Fibroblast of lung (primary cell): ENCODE results near the gene MPV17L2. TPM values are rescaled to one million over a fixed set of nuclear protein-coding genes. Genes with fewer than 3 reads are reported as not detected.

Source experiments
- DNase-seq, 2 donors: peaks; one replicate each; pipeline versions ENCODE4 v3.0.0 to v3.0.0-alpha.2; 2010; ENCODE audit warnings: low read depth in 2 of 2
- H2AFZ ChIP-seq: 2 replicates; pipeline ENCODE4 v1.5.1; 2012; ENCODE audit warnings: low read length, control low read depth, inconsistent platforms
- H3K27ac ChIP-seq: 2 replicates; pipeline ENCODE4 v1.5.1; 2011; ENCODE audit warnings: low read length, control low read depth; ENCODE audit not compliant: insufficient read depth
- H3K27me3 ChIP-seq: 2 replicates; pipeline ENCODE4 v1.5.1; 2011; ENCODE audit warnings: mild to moderate bottlenecking, low read length; ENCODE audit not compliant: control insufficient read depth, insufficient read depth
- H3K36me3 ChIP-seq: 2 replicates; pipeline ENCODE4 v1.5.1; 2011; ENCODE audit warnings: low read length; ENCODE audit not compliant: control insufficient read depth, insufficient read depth
- H3K4me1 ChIP-seq: 2 replicates; pipeline ENCODE4 v1.5.1; 2011; ENCODE audit warnings: low read length; ENCODE audit not compliant: control insufficient read depth, insufficient read depth; ENCODE audit errors: extremely low read depth
- H3K4me2 ChIP-seq: 2 replicates; pipeline ENCODE4 v1.5.1; 2011; ENCODE audit warnings: low read length, control low read depth; ENCODE audit not compliant: insufficient read depth; ENCODE audit errors: extremely low read depth
- H3K4me3 ChIP-seq, 4 experiments: fragments of 200-600 bp in 1 of 4; sonication (generic) in 1 of 4; replicated peaks in 1 of 4; 2 replicates each; pipeline ENCODE4 v1.5.1; 2011 to 2016; ENCODE audit warnings: low read length in 4 of 4, low read depth in 3 of 4, mild to moderate bottlenecking in 3 of 4, control low read depth in 2 of 4, inconsistent platforms in 1 of 4, mixed read lengths in 1 of 4; ENCODE audit not compliant: insufficient read depth in 1 of 4; ENCODE audit errors: control extremely low read depth in 1 of 4
- H3K79me2 ChIP-seq: 2 replicates; pipeline ENCODE4 v1.5.1; 2012; ENCODE audit warnings: mild to moderate bottlenecking, low read length, inconsistent platforms; ENCODE audit not compliant: control insufficient read depth, insufficient read depth
- H3K9ac ChIP-seq: 2 replicates; pipeline ENCODE4 v1.5.1; 2011; ENCODE audit warnings: mild to moderate bottlenecking, low read length, control low read depth; ENCODE audit not compliant: insufficient read depth
- H3K9me3 ChIP-seq: 2 replicates; pipeline ENCODE4 v1.5.1; 2012; ENCODE audit warnings: low read depth, low read length; ENCODE audit not compliant: control insufficient read depth, insufficient read depth
- H4K20me1 ChIP-seq: 2 replicates; pipeline ENCODE4 v1.5.1; 2011; ENCODE audit warnings: low read length; ENCODE audit not compliant: control insufficient read depth, insufficient read depth; ENCODE audit errors: extremely low read depth
- CTCF ChIP-seq, 2 donors: IDR thresholded peaks in 1 of 2; conservative IDR thresholded peaks in 1 of 2; 1 replicate in 1 of 2; 2 replicates in 1 of 2; pipeline ENCODE4 v1.5.1; 2011 to 2012; ENCODE audit warnings: low read length in 2 of 2, control low read depth in 1 of 2, inconsistent platforms in 1 of 2, low read depth in 1 of 2, mild to moderate bottlenecking in 1 of 2
- EZH2 ChIP-seq: IDR thresholded peaks from 2 replicates; pipeline ENCODE4 v1.5.1; 2012; ENCODE audit warnings: low read length, control low read depth, mild to moderate bottlenecking; ENCODE audit errors: missing control alignments
- polyA plus RNA-seq, 2 donors: library from polyadenylated mRNA; depleted of rRNA in 1 of 2; stranded (reverse) in 1 of 2; unstranded in 1 of 2; fragments of >200 nt; gene quantifications; 2 replicates each; pipeline ENCODE4 v1.2.1, GENCODE V29; 2011 to 2012; ENCODE audit warnings: missing spikeins in 1 of 2
- total RNA-seq: library from RNA; depleted of rRNA; stranded (reverse); fragments of >200 nt; gene quantifications from 2 replicates; pipeline ENCODE4 v1.2.1, GENCODE V29; 2014

MPV17L2 gene
- total and polyA plus RNA-seq, 2 donors (not counting 1 experiment from before 2014, with no cell fraction given), result 4.1 to 9.4 TPM

GRCh38 chr19:18155095-18156087 is 37.6 kb upstream of the MPV17L2 start:
- Histone ChIP-seq H3K4me3 (no peak overlapping the region), H3K9ac (no peak overlapping the region), H3K4me1 (peaks cover 18% of the 10 kb centered on the region), H2AFZ (no peak overlapping the region), H4K20me1 (no peaks in the 10 kb centered on the region), H3K4me2 (no peak overlapping the region), H3K27ac (no peak overlapping the region), H3K36me3 (peaks cover 7% of the 10 kb centered on the region), H3K27me3 (no peaks in the 10 kb centered on the region), H3K79me2 (peaks cover 15% of the 10 kb centered on the region), H3K9me3 (no peaks in the 10 kb centered on the region)
- DNase-seq, result no peak
- TF ChIP-seq EZH2 (no peak), CTCF (conservative IDR thresholded peaks at IDR 0.05 in 1 of 2, IDR thresholded peaks at IDR 0.05 in 1 of 2; ENCODE audit: low read depth in 1 of 2, low read length in 2 of 2) (no peak)

GRCh38 chr19:18156268-18156667 is 36.8 kb upstream of the MPV17L2 start:
- DNase-seq, result no peak
- TF ChIP-seq EZH2 (no peak), CTCF (conservative IDR thresholded peaks at IDR 0.05 in 1 of 2, IDR thresholded peaks at IDR 0.05 in 1 of 2; ENCODE audit: low read depth in 1 of 2, low read length in 2 of 2) (no peak)
- H3K27ac ChIP-seq, result no peak overlapping the region

GRCh38 chr19:18156841-18157464 is 36.1 kb upstream of the MPV17L2 start:
- Histone ChIP-seq H3K27me3 (no peaks in the 10 kb centered on the region), H3K4me2 (no peak overlapping the region), H3K36me3 (peaks cover 11% of the 10 kb centered on the region), H2AFZ (no peak overlapping the region), H3K79me2 (peaks cover 15% of the 10 kb centered on the region), H3K27ac (no peak overlapping the region), H4K20me1 (no peaks in the 10 kb centered on the region), H3K9me3 (no peaks in the 10 kb centered on the region), H3K4me3 (no peak overlapping the region), H3K9ac (no peak overlapping the region), H3K4me1 (peaks cover 19% of the 10 kb centered on the region)
- DNase-seq, result peak; percentile 82 to 93
- TF ChIP-seq EZH2, result no peak
- TF ChIP-seq CTCF (conservative IDR thresholded peaks at IDR 0.05 in 1 of 2, IDR thresholded peaks at IDR 0.05 in 1 of 2; ENCODE audit: low read depth in 1 of 2, low read length in 2 of 2), result no peak

More at GRCh38 chr19:18156268-18156667, 36.8 kb upstream of the MPV17L2 start:
- Histone ChIP-seq H4K20me1 (no peaks in the 10 kb centered on the region), H2AFZ (no peak overlapping the region), H3K4me2 (no peak overlapping the region), H3K9me3 (no peaks in the 10 kb centered on the region), H3K4me1 (peaks cover 21% of the 10 kb centered on the region), H3K36me3 (peaks cover 9% of the 10 kb centered on the region), H3K9ac (no peak overlapping the region), H3K4me3 (no peak overlapping the region), H3K27me3 (no peaks in the 10 kb centered on the region), H3K79me2 (peaks cover 15% of the 10 kb centered on the region)
